HepG2 (cell line): ENCODE measurements around the gene F2RL3. TPM values are rescaled to one million over a fixed set of nuclear protein-coding genes. Genes with fewer than 3 reads are reported as not detected.

Experiments used
- ATAC-seq: fragments of 200-7000 bp; cut with Tn5 transposase; 3 replicates; pipeline ENCODE4 v1.9.1; 2020; ENCODE audit warnings: mild to moderate bottlenecking, moderate library complexity
- BruUV-seq: library from RNA; stranded (reverse); fragments of 400-500 nt; replicated peaks from 2 replicates; lab custom pipeline; 2021; lab: Mats Ljungman, UMichigan
- CTCF ChIA-PET: fragments of 300-600 bp; formaldehyde crosslinking; extraction: SDS; loops from one replicate; lab custom pipeline; 2021; ENCODE audit warnings: low total read pairs, inconsistent platforms, low intra/inter-chr PET ratio; lab: Yijun Ruan, JAX
- POLR2A ChIA-PET: fragments of 350-600 bp; sonication (Branson Sonifier 250); formaldehyde crosslinking; loops from one replicate; lab custom pipeline; 2020; ENCODE audit warnings: antibody characterized with exemption, inconsistent platforms; lab: Yijun Ruan, JAX
- DNase-seq: peaks from one replicate; pipeline ENCODE4 v3.0.0-alpha.2; 2015; ENCODE audit warnings: low spot score
- FAIRE-seq: peaks from 3 replicates; lab custom pipeline; 2011; peaks lifted over from hg19 to GRCh38; lab: Jason Lieb, UNC
- H2AFZ ChIP-seq: one replicate; pipeline ENCODE4 v1.6.1; 2011; ENCODE audit warnings: low read length, inconsistent platforms
- H3K27ac ChIP-seq: fragments of 300-600 bp; 3 replicates; pipeline ENCODE4 v1.8.0; 2011; ENCODE audit warnings: mixed run types, mild to moderate bottlenecking, mixed read lengths, low read length, inconsistent platforms; ENCODE audit not compliant: insufficient read depth; ENCODE audit errors: extremely low read length
- H3K27me3 ChIP-seq, 2 experiments: fragments of 200-600 bp in 1 of 2; 2 replicates in 1 of 2; 3 replicates in 1 of 2; pipeline versions ENCODE4 v1.6.0 to v1.8.0; 2011; ENCODE audit warnings: low read length in 2 of 2, mild to moderate bottlenecking in 2 of 2, moderate library complexity in 2 of 2, inconsistent platforms in 1 of 2; ENCODE audit not compliant: insufficient read depth in 2 of 2, control insufficient read depth in 1 of 2
- H3K36me3 ChIP-seq, 2 experiments: fragments of 200-600 bp in 1 of 2; replicated peaks in 1 of 2; 2 replicates in 1 of 2; 3 replicates in 1 of 2; pipeline versions ENCODE4 v1.5.1 to v1.8.0; 2011; ENCODE audit warnings: low read length in 2 of 2, inconsistent platforms in 1 of 2; ENCODE audit not compliant: insufficient read depth in 2 of 2, control insufficient read depth in 1 of 2
- H3K4me1 ChIP-seq: 2 replicates; pipeline ENCODE4 v1.5.1; 2012; ENCODE audit warnings: low read length, inconsistent platforms; ENCODE audit not compliant: insufficient read depth
- H3K4me2 ChIP-seq: 2 replicates; pipeline ENCODE4 v1.6.0; 2011; ENCODE audit warnings: low read depth, low read length, inconsistent platforms
- H3K4me3 ChIP-seq, 3 experiments: fragments of 200-600 bp in 1 of 3; sonication (generic), shearing (Covaris generic) in 1 of 3; replicated peaks in 1 of 3; 2 replicates each; pipeline ENCODE4 v1.5.1; 2011 to 2016; ENCODE audit warnings: low read length in 3 of 3, inconsistent platforms in 2 of 3, low read depth in 2 of 3, mild to moderate bottlenecking in 2 of 3, control low read depth in 1 of 3, mixed read lengths in 1 of 3; ENCODE audit not compliant: insufficient read depth in 1 of 3
- H3K79me2 ChIP-seq: one replicate; pipeline ENCODE4 v1.6.1; 2011; ENCODE audit warnings: low read length, inconsistent platforms; ENCODE audit not compliant: insufficient read depth
- H3K9ac ChIP-seq: 2 replicates; pipeline ENCODE4 v1.6.0; 2011; ENCODE audit warnings: mild to moderate bottlenecking, low read depth, low read length, inconsistent platforms; ENCODE audit not compliant: insufficient read depth
- H3K9me3 ChIP-seq: 2 replicates; pipeline ENCODE4 v1.5.1; 2012; ENCODE audit warnings: mild to moderate bottlenecking, low read length
- H4K20me1 ChIP-seq: 2 replicates; pipeline ENCODE4 v1.6.0; 2011; ENCODE audit warnings: inconsistent platforms, mild to moderate bottlenecking, low read length, moderate library complexity; ENCODE audit not compliant: insufficient read depth
- ELF1 ChIP-seq: sonication (generic); formaldehyde crosslinking; IDR thresholded peaks from 2 replicates; pipeline ENCODE4 v1.4.0; 2020; ENCODE audit warnings: missing genetic modification reagents
- FOXK1 ChIP-seq: sonication (generic); formaldehyde crosslinking; IDR thresholded peaks from 2 replicates; pipeline ENCODE4 v1.4.0; 2020; ENCODE audit warnings: low read depth, missing genetic modification reagents, borderline replicate concordance
- KDM5B ChIP-seq: sonication (generic); formaldehyde crosslinking; IDR thresholded peaks from 2 replicates; pipeline ENCODE4 v1.4.0; 2020; ENCODE audit warnings: missing genetic modification reagents, mild to moderate bottlenecking, borderline replicate concordance
- MEIS2 ChIP-seq: sonication (generic); formaldehyde crosslinking; IDR thresholded peaks from 2 replicates; pipeline ENCODE4 v1.9.0; 2021; ENCODE audit warnings: mild to moderate bottlenecking, missing genetic modification reagents
- NONO ChIP-seq, 2 experiments: fragments of 450-650 bp in 1 of 2; sonication (generic) in 1 of 2; formaldehyde crosslinking in 1 of 2; IDR thresholded peaks in 1 of 2; conservative IDR thresholded peaks in 1 of 2; 2 replicates each; pipeline versions ENCODE4 v1.6.1 to v1.8.0; 2017 to 2022; ENCODE audit warnings: mild to moderate bottlenecking in 1 of 2, missing genetic modification reagents in 1 of 2, moderate library complexity in 1 of 2
- PHF8 ChIP-seq: sonication (generic); formaldehyde crosslinking; IDR thresholded peaks from 2 replicates; pipeline ENCODE4 v1.5.0; 2020; ENCODE audit warnings: missing genetic modification reagents
- SALL1 ChIP-seq: sonication (generic); formaldehyde crosslinking; IDR thresholded peaks from 2 replicates; pipeline ENCODE4 v1.8.0; 2022; ENCODE audit warnings: mild to moderate bottlenecking, missing genetic modification reagents
- SP4 ChIP-seq: sonication (generic); formaldehyde crosslinking; IDR thresholded peaks from 2 replicates; pipeline ENCODE4 v1.8.1; 2023; ENCODE audit warnings: mild to moderate bottlenecking, missing genetic modification reagents
- SRSF4 ChIP-seq: fragments of 200-400 bp; formaldehyde crosslinking; IDR thresholded peaks from one replicate; pipeline ENCODE4 v1.6.1; 2018; ENCODE audit warnings: mild to moderate bottlenecking, low read depth, low read length, moderate library complexity; ENCODE audit not compliant: poor library complexity, severe bottlenecking
- TGIF2 ChIP-seq: IDR thresholded peaks from 2 replicates; pipeline ENCODE4 v1.6.1; 2016; ENCODE audit warnings: control low read depth, missing compliant biosample characterization
- ZFY ChIP-seq: sonication (generic); formaldehyde crosslinking; IDR thresholded peaks from 2 replicates; pipeline ENCODE4 v1.4.0; 2020; ENCODE audit warnings: missing genetic modification reagents
- WGBS: methylation state at CpG from one replicate; pipeline ENCODE4 v1.1.6; 2017; ENCODE audit warnings: low lambda C conversion rate; 5-methylcytosine and 5-hydroxymethylcytosine counted together
- in situ Hi-C: cut with HindIII; loops from 2 replicates; pipeline ENCODE4 v1.10.0; 2017; ENCODE audit warnings: low pct_unique_long_range_greater_than_20kb; ENCODE audit not compliant: extremely low pct_ligation_motif_present
- intact Hi-C: fragments of 100-400 bp; cut with micrococcal nuclease; formaldehyde crosslinking; loops from one replicate; pipeline ENCODE4 v1.10.0; 2022; ENCODE audit not compliant: unreplicated experiment
- polyA plus RNA-seq, 8 experiments: library from polyadenylated mRNA; depleted of rRNA in 3 of 8; stranded (reverse) in 7 of 8; unstranded in 1 of 8; fragments of >200 nt; fragmentation: Illumina TruSeq in 4 of 8; extraction: Trizol in 4 of 8; gene quantifications; 2 replicates each; pipeline versions ENCODE4 v1.2.1 to v1.2.3, GENCODE V29; 2011 to 2016; ENCODE audit warnings: low read depth in 4 of 8, missing spikeins in 1 of 8, mixed read lengths in 1 of 8; ENCODE audit not compliant: insufficient read depth in 1 of 8
- total RNA-seq, 5 experiments: library from RNA; depleted of rRNA; stranded (reverse); fragments of >200 nt; fragmentation: Illumina TruSeq; extraction: Trizol; gene quantifications; 2 replicates each; pipeline ENCODE4 v1.2.3, GENCODE V29; 2016; ENCODE audit warnings: low read depth in 1 of 5
- TF ChIP-seq, protein P1 (sequence below): sonication (generic); formaldehyde crosslinking; conservative IDR thresholded peaks from 2 replicates; pipeline ENCODE4 v1.8.0; 2022; ENCODE audit warnings: mild to moderate bottlenecking, moderate library complexity, missing genetic modification reagents
- TF ChIP-seq, protein P2 (sequence below): sonication (generic); formaldehyde crosslinking; IDR thresholded peaks from 2 replicates; pipeline ENCODE4 v1.5.1; 2020; ENCODE audit warnings: mild to moderate bottlenecking, missing genetic modification reagents, moderate library complexity

F2RL3 gene
- total and polyA plus RNA-seq, 2 of the 13 experiments (the other 11 are each of a cell fraction or from before 2014, with no cell fraction given) = not detected

DNA sequence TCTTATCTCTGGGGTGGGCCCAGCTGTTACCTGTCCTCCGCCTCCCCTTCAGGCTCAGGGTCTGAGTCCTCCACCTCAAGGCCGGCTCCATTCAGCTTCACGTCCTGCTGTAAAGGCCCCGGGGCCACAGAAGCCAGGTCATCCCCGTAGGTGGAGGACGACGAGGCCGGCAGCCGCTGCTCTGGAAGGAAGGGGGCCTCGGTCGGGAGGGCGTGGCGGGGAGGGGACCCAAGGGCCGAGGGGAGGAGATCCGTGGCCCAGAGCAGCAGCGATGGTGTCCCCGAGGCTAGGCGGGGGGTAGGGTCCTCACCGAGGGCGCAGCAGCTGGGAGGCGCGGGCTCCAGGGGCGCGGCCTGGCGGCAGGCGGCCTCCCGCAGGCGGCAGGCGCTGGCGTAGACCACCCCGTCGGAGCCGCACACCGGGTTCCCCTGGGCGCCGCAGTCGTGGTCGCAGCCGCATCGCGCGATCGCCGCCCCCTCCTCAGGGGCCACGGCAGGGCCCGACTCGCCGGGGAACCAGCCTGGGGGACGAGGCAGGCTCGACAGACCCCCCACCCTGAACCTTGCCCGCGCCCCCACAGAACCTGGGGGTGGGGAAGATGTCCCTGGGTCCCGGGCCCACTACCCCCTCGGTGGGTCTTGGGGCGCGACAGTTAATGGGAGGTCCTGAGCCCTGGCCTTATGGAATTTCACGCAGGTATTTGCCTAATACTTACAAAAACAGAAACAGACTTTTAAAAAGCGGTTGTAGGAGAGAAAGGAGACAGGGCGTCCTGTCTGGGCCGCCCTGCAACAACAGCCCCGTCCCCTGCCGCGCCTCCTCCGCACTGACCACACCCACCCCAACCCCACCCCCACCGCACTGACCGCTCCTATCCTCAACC is 7.6 kb downstream of the F2RL3 start (continued):
- TF ChIP-seq SRSF4 (no peak), SP4 (CRISPR knock-in tag) (peak; percentile 39; the same call in 1 of the 2 replicates), KDM5B (CRISPR knock-in tag) (no peak)
- TF ChIP-seq, all 625 proteins: peak for 5

DNA sequence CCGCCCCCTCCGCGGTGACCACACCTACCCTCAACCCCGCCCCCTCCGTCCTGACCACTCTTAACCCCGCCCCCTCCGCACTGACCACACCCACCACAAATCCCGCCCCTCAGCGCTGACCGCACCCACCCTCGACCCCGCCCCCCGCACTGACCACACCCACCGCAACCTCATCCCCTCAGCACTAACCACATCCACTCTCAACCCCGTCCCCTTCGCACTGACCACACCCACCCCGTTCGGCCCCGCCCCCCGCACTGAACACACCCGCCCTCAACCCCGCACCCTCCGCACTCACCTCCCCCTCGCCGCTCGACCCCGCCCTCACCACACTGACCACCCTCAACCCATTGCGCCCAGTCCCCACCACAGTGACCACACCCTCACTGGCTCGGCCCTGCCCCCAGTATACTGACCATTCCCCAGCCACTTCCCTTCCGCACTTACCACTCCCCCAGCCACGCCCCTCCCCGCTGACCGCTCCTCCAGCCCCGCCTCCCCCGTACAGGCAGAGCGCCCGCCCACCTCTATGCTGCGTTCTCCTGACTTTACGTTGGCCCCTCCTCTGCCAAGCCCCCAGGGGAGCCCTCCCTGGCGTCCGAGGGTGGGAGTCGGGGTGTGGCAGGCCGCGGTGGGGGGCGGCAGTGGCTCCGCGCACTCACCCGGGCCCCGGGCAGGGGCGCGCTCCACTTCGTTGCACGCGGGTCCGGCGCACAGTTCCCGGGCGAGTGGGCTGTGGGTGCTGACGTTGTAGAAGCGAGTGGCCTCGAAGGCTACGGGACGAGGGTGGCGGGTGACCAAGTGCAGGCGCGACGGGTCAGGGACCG is 8.4 kb downstream of the F2RL3 start:
- DNase-seq (peak; percentile 74), FAIRE-seq (no peak), ATAC-seq (peak; percentile 81)
- H3K9me3 ChIP-seq = no peaks in the 10 kb centered on the region
- H3K4me1 ChIP-seq = peaks cover 38% of the 10 kb centered on the region
- intact Hi-C loops (no loop called here), in situ Hi-C loops (no loop called here)
- H3K4me3 ChIP-seq = peak overlapping the region; percentile 42 to 71 (median 71); a peak in 4 of 6 replicates
- ChIA-PET POLR2A (no interaction called here), CTCF (no interaction called here)
- peak overlapping the region; percentile 61 for H3K4me2 ChIP-seq
- 21% methylated on average over 62 of the region's 68 CpGs for WGBS
- no peaks in the 10 kb centered on the region for H3K36me3 ChIP-seq
- peak overlapping the region; percentile 34; the same call in 1 of the 2 replicates for H3K9ac ChIP-seq
- no peaks in the 10 kb centered on the region for H3K79me2 ChIP-seq
- peaks cover 4 to 40% of the 10 kb centered on the region in 2 experiments; a peak in 4 of 5 replicates for H3K27me3 ChIP-seq
- no peak overlapping the region for H2AFZ ChIP-seq
- no peak overlapping the region for H3K27ac ChIP-seq
- no peaks in the 10 kb centered on the region for H4K20me1 ChIP-seq
- no TSS peak for BruUV-seq
- TF ChIP-seq TGIF2 (CRISPR knock-in tag) = no peak
- TF ChIP-seq MEIS2 (CRISPR knock-in tag) = 0 out of 2 replicates have a peak, but pooled peaks have one; percentile 40
- TF ChIP-seq SALL1 (CRISPR knock-in tag) = 0 out of 2 replicates have a peak, but pooled peaks have one; percentile 23
- peak; percentile 51 for TF ChIP-seq ZFY (CRISPR knock-in tag)
- TF ChIP-seq PHF8 (CRISPR knock-in tag) = peak; percentile 41; the same call in 1 of the 2 replicates
- TF ChIP-seq NONO (IDR thresholded peaks at IDR 0.05) = no peak
- TF ChIP-seq NONO (CRISPR knock-in tag; conservative IDR thresholded peaks at IDR 0.05) = 0 out of 2 replicates have a peak, but pooled peaks have one; percentile 15
- TF ChIP-seq, protein P1, sequence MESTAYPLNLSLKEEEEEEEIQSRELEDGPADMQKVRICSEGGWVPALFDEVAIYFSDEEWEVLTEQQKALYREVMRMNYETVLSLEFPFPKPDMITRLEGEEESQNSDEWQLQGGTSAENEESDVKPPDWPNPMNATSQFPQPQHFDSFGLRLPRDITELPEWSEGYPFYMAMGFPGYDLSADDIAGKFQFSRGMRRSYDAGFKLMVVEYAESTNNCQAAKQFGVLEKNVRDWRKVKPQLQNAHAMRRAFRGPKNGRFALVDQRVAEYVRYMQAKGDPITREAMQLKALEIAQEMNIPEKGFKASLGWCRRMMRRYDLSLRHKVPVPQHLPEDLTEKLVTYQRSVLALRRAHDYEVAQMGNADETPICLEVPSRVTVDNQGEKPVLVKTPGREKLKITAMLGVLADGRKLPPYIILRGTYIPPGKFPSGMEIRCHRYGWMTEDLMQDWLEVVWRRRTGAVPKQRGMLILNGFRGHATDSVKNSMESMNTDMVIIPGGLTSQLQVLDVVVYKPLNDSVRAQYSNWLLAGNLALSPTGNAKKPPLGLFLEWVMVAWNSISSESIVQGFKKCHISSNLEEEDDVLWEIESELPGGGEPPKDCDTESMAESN (CRISPR knock-in tag) = no peak
- TF ChIP-seq FOXK1 = no peak
- TF ChIP-seq, protein P2, sequence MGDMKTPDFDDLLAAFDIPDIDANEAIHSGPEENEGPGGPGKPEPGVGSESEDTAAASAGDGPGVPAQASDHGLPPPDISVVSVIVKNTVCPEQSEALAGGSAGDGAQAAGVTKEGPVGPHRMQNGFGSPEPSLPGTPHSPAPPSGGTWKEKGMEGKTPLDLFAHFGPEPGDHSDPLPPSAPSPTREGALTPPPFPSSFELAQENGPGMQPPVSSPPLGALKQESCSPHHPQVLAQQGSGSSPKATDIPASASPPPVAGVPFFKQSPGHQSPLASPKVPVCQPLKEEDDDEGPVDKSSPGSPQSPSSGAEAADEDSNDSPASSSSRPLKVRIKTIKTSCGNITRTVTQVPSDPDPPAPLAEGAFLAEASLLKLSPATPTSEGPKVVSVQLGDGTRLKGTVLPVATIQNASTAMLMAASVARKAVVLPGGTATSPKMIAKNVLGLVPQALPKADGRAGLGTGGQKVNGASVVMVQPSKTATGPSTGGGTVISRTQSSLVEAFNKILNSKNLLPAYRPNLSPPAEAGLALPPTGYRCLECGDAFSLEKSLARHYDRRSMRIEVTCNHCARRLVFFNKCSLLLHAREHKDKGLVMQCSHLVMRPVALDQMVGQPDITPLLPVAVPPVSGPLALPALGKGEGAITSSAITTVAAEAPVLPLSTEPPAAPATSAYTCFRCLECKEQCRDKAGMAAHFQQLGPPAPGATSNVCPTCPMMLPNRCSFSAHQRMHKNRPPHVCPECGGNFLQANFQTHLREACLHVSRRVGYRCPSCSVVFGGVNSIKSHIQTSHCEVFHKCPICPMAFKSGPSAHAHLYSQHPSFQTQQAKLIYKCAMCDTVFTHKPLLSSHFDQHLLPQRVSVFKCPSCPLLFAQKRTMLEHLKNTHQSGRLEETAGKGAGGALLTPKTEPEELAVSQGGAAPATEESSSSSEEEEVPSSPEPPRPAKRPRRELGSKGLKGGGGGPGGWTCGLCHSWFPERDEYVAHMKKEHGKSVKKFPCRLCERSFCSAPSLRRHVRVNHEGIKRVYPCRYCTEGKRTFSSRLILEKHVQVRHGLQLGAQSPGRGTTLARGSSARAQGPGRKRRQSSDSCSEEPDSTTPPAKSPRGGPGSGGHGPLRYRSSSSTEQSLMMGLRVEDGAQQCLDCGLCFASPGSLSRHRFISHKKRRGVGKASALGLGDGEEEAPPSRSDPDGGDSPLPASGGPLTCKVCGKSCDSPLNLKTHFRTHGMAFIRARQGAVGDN (CRISPR knock-in tag) = peak; percentile 82
- TF ChIP-seq ELF1 = no peak
